Endothelial cell of umbilical vein (primary cell): ENCODE measurements around the gene TCF7. TPM values are rescaled to one million over a fixed set of nuclear protein-coding genes. Genes with fewer than 3 reads are reported as not detected.

Experiments used
- BruUV-seq: library from RNA; stranded (reverse); fragments of 400-500 nt; replicated peaks from 2 replicates; lab custom pipeline; 2021; lab: Mats Ljungman, UMichigan
- CTCF ChIA-PET: fragments of 300-600, 350-600 bp; sonication (Branson Sonifier 250); formaldehyde crosslinking; loops from one replicate; lab custom pipeline; 2021; ENCODE audit warnings: antibody characterized with exemption, inconsistent platforms; lab: Charles Lee
- POLR2A ChIA-PET: fragments of 300-600, 350-600 bp; sonication (Branson Sonifier 250); formaldehyde crosslinking; loops from one replicate; lab custom pipeline; 2021; ENCODE audit warnings: antibody characterized with exemption, inconsistent platforms; lab: Charles Lee
- DNase-seq: peaks from one replicate; pipeline ENCODE4 v3.0.0-alpha.2; 2011; ENCODE audit warnings: low read depth, low spot score
- FAIRE-seq: peaks from 2 replicates; lab custom pipeline; 2011; peaks lifted over from hg19 to GRCh38; lab: Jason Lieb, UNC
- H2AFZ ChIP-seq: 2 replicates; pipeline ENCODE4 v1.6.0; 2012; ENCODE audit warnings: low read depth, low read length, control low read depth, inconsistent platforms
- H3K27ac ChIP-seq: 2 replicates; pipeline ENCODE4 v1.5.1; 2011; ENCODE audit warnings: low read depth, mild to moderate bottlenecking, control low read depth, low read length, moderate library complexity; ENCODE audit not compliant: insufficient read depth
- H3K27me3 ChIP-seq, 2 experiments: 2 replicates each; pipeline versions ENCODE4 v1.6.0 to v1.6.1; 2011; ENCODE audit warnings: low read length in 2 of 2, mixed read lengths in 1 of 2; ENCODE audit not compliant: control insufficient read depth in 2 of 2, insufficient read depth in 2 of 2
- H3K36me3 ChIP-seq, 2 experiments: 2 replicates in 1 of 2; 3 replicates in 1 of 2; pipeline ENCODE4 v1.5.1; 2011; ENCODE audit warnings: low read length in 2 of 2, mild to moderate bottlenecking in 1 of 2, moderate library complexity in 1 of 2; ENCODE audit not compliant: control insufficient read depth in 2 of 2, insufficient read depth in 2 of 2; ENCODE audit errors: extremely low read depth in 1 of 2
- H3K4me1 ChIP-seq: 3 replicates; pipeline ENCODE4 v1.5.1; 2011; ENCODE audit warnings: mild to moderate bottlenecking, low read length; ENCODE audit not compliant: control insufficient read depth, insufficient read depth; ENCODE audit errors: extremely low read depth
- H3K4me2 ChIP-seq: 2 replicates; pipeline ENCODE4 v1.6.1; 2011; ENCODE audit warnings: low read length, control low read depth, mixed read lengths; ENCODE audit not compliant: insufficient read depth
- H3K4me3 ChIP-seq, 3 experiments: fragments of 200-600 bp in 1 of 3; sonication (generic), shearing (Covaris generic) in 1 of 3; replicated peaks in 1 of 3; 2 replicates each; pipeline ENCODE4 v1.5.1; 2011 to 2016; ENCODE audit warnings: control low read depth in 3 of 3, low read length in 3 of 3, mild to moderate bottlenecking in 2 of 3, inconsistent platforms in 1 of 3, low read depth in 1 of 3, moderate library complexity in 1 of 3; ENCODE audit not compliant: insufficient read depth in 1 of 3
- H3K79me2 ChIP-seq: 2 replicates; pipeline ENCODE4 v1.6.0; 2012; ENCODE audit warnings: low read length, inconsistent platforms; ENCODE audit not compliant: control insufficient read depth, insufficient read depth
- H3K9ac ChIP-seq: replicated peaks from 2 replicates; pipeline ENCODE3; 2011; ENCODE audit warnings: low read length, control low read depth; ENCODE audit not compliant: insufficient read depth; ENCODE audit errors: extremely low read depth
- H3K9me1 ChIP-seq: replicated peaks from 3 replicates; pipeline ENCODE4 v1.6.0; 2011; ENCODE audit warnings: mild to moderate bottlenecking, low read length; ENCODE audit not compliant: control insufficient read depth, insufficient read depth; ENCODE audit errors: extremely low read depth
- H3K9me3 ChIP-seq: replicated peaks from 2 replicates; pipeline ENCODE4 v1.5.1; 2012; ENCODE audit warnings: low read length, inconsistent platforms; ENCODE audit not compliant: control insufficient read depth, insufficient read depth
- H4K20me1 ChIP-seq: replicated peaks from 2 replicates; pipeline ENCODE3; 2011; ENCODE audit warnings: mild to moderate bottlenecking, low read length; ENCODE audit not compliant: control insufficient read depth, insufficient read depth; ENCODE audit errors: extremely low read depth
- CTCF ChIP-seq, 2 donors: IDR thresholded peaks; 1 replicate in 1 of 2; 2 replicates in 1 of 2; pipeline ENCODE4 v1.5.1; 2011; ENCODE audit warnings: low read length in 2 of 2, mild to moderate bottlenecking in 2 of 2, moderate library complexity in 2 of 2, control low read depth in 1 of 2, inconsistent platforms in 1 of 2, low read depth in 1 of 2; ENCODE audit not compliant: insufficient read depth in 1 of 2; ENCODE audit errors: extremely low read depth in 1 of 2
- EZH2 ChIP-seq: IDR thresholded peaks from 2 replicates; pipeline ENCODE4 v1.6.1; 2012; ENCODE audit warnings: borderline replicate concordance, low read depth, mild to moderate bottlenecking, moderate library complexity, low read length, inconsistent platforms; ENCODE audit not compliant: severe bottlenecking
- FOS ChIP-seq: IDR thresholded peaks from 2 replicates; pipeline ENCODE4 v1.6.1; 2011; ENCODE audit warnings: mild to moderate bottlenecking, low read length, moderate library complexity, borderline replicate concordance; ENCODE audit not compliant: insufficient read depth
- GATA2 ChIP-seq: IDR thresholded peaks from 2 replicates; pipeline ENCODE4 v1.7.0; 2011; ENCODE audit warnings: low read depth, mild to moderate bottlenecking, moderate library complexity, mixed read lengths, low read length; ENCODE audit not compliant: insufficient read length, insufficient read depth
- JUN ChIP-seq: IDR thresholded peaks from 2 replicates; pipeline ENCODE4 v1.6.1; 2011; ENCODE audit warnings: borderline replicate concordance, low read depth; ENCODE audit not compliant: insufficient read length, insufficient read depth
- MAX ChIP-seq: IDR thresholded peaks from 2 replicates; pipeline ENCODE4 v1.6.1; 2011; ENCODE audit not compliant: insufficient read depth, insufficient read length
- MYC ChIP-seq: IDR thresholded peaks from one replicate; pipeline ENCODE4 v1.6.1; 2011; ENCODE audit warnings: mild to moderate bottlenecking, low read depth, low read length
- POLR2A ChIP-seq: IDR thresholded peaks from 2 replicates; pipeline ENCODE4 v1.6.1; 2012; ENCODE audit warnings: low read depth, mild to moderate bottlenecking, control low read depth, low read length
- POLR2AphosphoS5 ChIP-seq: IDR thresholded peaks from 2 replicates; pipeline ENCODE4 v1.6.1; 2012; ENCODE audit warnings: low read depth, mild to moderate bottlenecking, control low read depth, low read length, moderate library complexity; ENCODE audit not compliant: insufficient read depth
- dilution Hi-C: fragments of 300-500 bp; cut with MboI; formaldehyde crosslinking; loops from one replicate; pipeline ENCODE4 v1.15.0; 2019; ENCODE audit warnings: low sequenced_read_pairs; ENCODE audit not compliant: extremely low pct_ligation_motif_present
- intact Hi-C: fragments of 100-400 bp; cut with micrococcal nuclease; formaldehyde crosslinking; loops from one replicate; pipeline ENCODE4 v1.10.0; 2022
- polyA plus RNA-seq, 4 experiments: library from polyadenylated mRNA; depleted of rRNA in 3 of 4; stranded (reverse) in 3 of 4; unstranded in 1 of 4; fragments of >200 nt; gene quantifications; 2 replicates each; pipeline versions ENCODE4 v1.2.1 to v1.2.3, GENCODE V29; 2011 to 2012; ENCODE audit warnings: missing spikeins in 1 of 4
- total RNA-seq: library from RNA; stranded (reverse); gene quantifications from 2 replicates; pipeline ENCODE4 v1.2.3, GENCODE V29; 2021

Gene TCF7
- total and polyA plus RNA-seq, 2 donors (not counting 3 experiments of a cell fraction or from before 2014, with no cell fraction given) = 1.8 to 2.5 TPM

- H3K4me2 ChIP-seq = peak overlapping the region; percentile 34
- H3K4me1 ChIP-seq = peaks cover 9% of the 10 kb centered on the region
- H3K79me2 ChIP-seq = no peaks in the 10 kb centered on the region
- peak overlapping the region; percentile 78 for H2AFZ ChIP-seq
- H3K27ac ChIP-seq = no peak overlapping the region
- no TSS peak for BruUV-seq
- H3K9ac ChIP-seq = no peak overlapping the region
- DNase-seq = no peak
- peaks cover 16% of the 10 kb centered on the region in 2 experiments for H3K27me3 ChIP-seq
- no peaks in the 10 kb centered on the region for H3K9me1 ChIP-seq
- peak overlapping the region in 2 of 3 experiments; percentile 23 to 44 for H3K4me3 ChIP-seq
- dilution Hi-C loops = no loop called here
- POLR2A ChIA-PET = interaction anchor here (0.6 kb wide), 1 partner anchor 1064 kb away, joined by 3 read pairs; the partner anchor contains the start of gene HSPA4
- CTCF ChIA-PET = interaction anchor here (0.9 to 8.0 kb wide), 4 partner anchors 14 to 76 kb away, joined by 3 to 47 read pairs (median 36); no protein-coding TSS in a partner anchor
- no peaks in the 10 kb centered on the region for H3K36me3 ChIP-seq
- intact Hi-C loops = loop anchor here (1.0 kb wide), 1 partner anchor 13 kb away; no protein-coding TSS in a partner anchor
- H3K9me3 ChIP-seq = no peaks in the 10 kb centered on the region
- no peaks in the 10 kb centered on the region for H4K20me1 ChIP-seq
- no peak for TF ChIP-seq CTCF (IDR thresholded peaks at IDR 0.05; ENCODE audit: extremely low read depth in 1 of 2, insufficient read depth in 1 of 2, low read depth in 1 of 2, low read length in 2 of 2)
- TF ChIP-seq POLR2AphosphoS5 = no peak
- TF ChIP-seq JUN = no peak
- no peak for TF ChIP-seq GATA2
- no peak for TF ChIP-seq EZH2
- TF ChIP-seq MAX = no peak
- TF ChIP-seq FOS = no peak
- TF ChIP-seq POLR2A = no peak
- TF ChIP-seq MYC = no peak
- no peak for FAIRE-seq
Observed at GRCh38 chr5:134114886-134115805, 665 bp downstream of the TCF7 start.
